Naive thymus-derived CD4-positive, alpha-beta T cell (primary cell): ENCODE data around the gene SNRPD3. TPM values are rescaled to one million over a fixed set of nuclear protein-coding genes. Genes with fewer than 3 reads are reported as not detected.
"Not testable (repeated sequence)": the region's sequence is repeated elsewhere in the genome, so short reads cannot be mapped to it uniquely, and the experiment has no call there.

Experiments used
- ATAC-seq: fragments of 150-1000 bp; cut with Tn5 transposase; 2 replicates; pipeline ENCODE4 v1.10.0; 2021; ENCODE audit warnings: mild to moderate bottlenecking, moderate library complexity
- CTCF ChIA-PET: fragments of 350-600 bp; sonication (Branson Sonifier 250); formaldehyde crosslinking; loops from one replicate; lab custom pipeline; 2021; ENCODE audit warnings: antibody characterized with exemption; lab: Charles Lee
- POLR2A ChIA-PET: fragments of 350-600 bp; sonication (Branson Sonifier 250); formaldehyde crosslinking; loops from one replicate; lab custom pipeline; 2021; ENCODE audit warnings: antibody characterized with exemption, inconsistent platforms; lab: Charles Lee
- DNase-seq, 9 donors: peaks; one replicate each; pipeline versions ENCODE4 v3.0.0 to v3.0.0-alpha.2; 2020 to 2022; ENCODE audit warnings: mixed read lengths in 1 of 9
- H3K27ac ChIP-seq: one replicate; pipeline ENCODE4 v1.7.0; 2013; ENCODE audit warnings: mild to moderate bottlenecking, low read depth, low read length, moderate library complexity
- H3K27me3 ChIP-seq, 2 donors: one replicate each; pipeline ENCODE4 v1.7.0; 2013; ENCODE audit warnings: low read length in 2 of 2, mild to moderate bottlenecking in 2 of 2, moderate library complexity in 2 of 2; ENCODE audit not compliant: control insufficient read depth in 2 of 2, insufficient read depth in 2 of 2
- H3K36me3 ChIP-seq, 3 experiments: 1 replicate in 2 of 3; 2 replicates in 1 of 3; pipeline ENCODE4 v1.7.0; 2013; ENCODE audit warnings: low read length in 3 of 3, mild to moderate bottlenecking in 3 of 3, moderate library complexity in 1 of 3; ENCODE audit not compliant: insufficient read depth in 3 of 3, control insufficient read depth in 2 of 3
- H3K4me1 ChIP-seq, 2 donors: one replicate each; pipeline ENCODE4 v1.7.0; 2013; ENCODE audit warnings: low read length in 2 of 2, mild to moderate bottlenecking in 2 of 2, moderate library complexity in 1 of 2; ENCODE audit not compliant: control insufficient read depth in 2 of 2, insufficient read depth in 2 of 2
- H3K4me3 ChIP-seq: 2 replicates; pipeline ENCODE4 v1.7.0; 2013; ENCODE audit warnings: mild to moderate bottlenecking, low read length
- H3K9me3 ChIP-seq, 3 experiments: 1 replicate in 2 of 3; 2 replicates in 1 of 3; pipeline ENCODE4 v1.7.0; 2013; ENCODE audit warnings: low read length in 3 of 3; ENCODE audit not compliant: control insufficient read depth in 2 of 3
- H3K27ac Mint-ChIP-seq, 9 donors: one replicate each; pipeline ENCODE4 v1.8.0; 2020 to 2022; ENCODE audit warnings: mixed read lengths in 9 of 9, mild to moderate bottlenecking in 8 of 9, moderate library complexity in 5 of 9, inconsistent platforms in 2 of 9
- H3K27me3 Mint-ChIP-seq, 5 donors: one replicate each; pipeline ENCODE4 v1.8.0; 2021 to 2022; ENCODE audit warnings: mixed read lengths in 5 of 5, mild to moderate bottlenecking in 1 of 5
- H3K36me3 Mint-ChIP-seq, 5 donors: one replicate each; pipeline ENCODE4 v1.8.0; 2020 to 2022; ENCODE audit warnings: mixed read lengths in 5 of 5, mild to moderate bottlenecking in 3 of 5, inconsistent platforms in 1 of 5
- H3K4me1 Mint-ChIP-seq, 7 donors: one replicate each; pipeline ENCODE4 v1.8.0; 2020 to 2022; ENCODE audit warnings: mixed read lengths in 7 of 7, mild to moderate bottlenecking in 3 of 7, inconsistent platforms in 1 of 7
- H3K4me3 Mint-ChIP-seq, 10 donors: one replicate each; pipeline ENCODE4 v1.8.0; 2020 to 2022; ENCODE audit warnings: mild to moderate bottlenecking in 10 of 10, mixed read lengths in 10 of 10, moderate library complexity in 6 of 10, inconsistent platforms in 2 of 10
- H3K9me3 Mint-ChIP-seq, 11 donors: one replicate each; pipeline ENCODE4 v1.8.0; 2020 to 2022; ENCODE audit warnings: mixed read lengths in 11 of 11, mild to moderate bottlenecking in 4 of 11, inconsistent platforms in 1 of 11, moderate library complexity in 1 of 11
- intact Hi-C, 2 donors: fragments of 100-400 bp; cut with micrococcal nuclease; formaldehyde crosslinking; loops; one replicate each; pipeline ENCODE4 v1.15.1; 2023
- polyA plus RNA-seq, 2 donors: library from polyadenylated mRNA; unstranded; fragments of 300-500 nt; fragmentation: Illumina TruSeq; gene quantifications; one replicate each; pipeline ENCODE4 v1.2.3, GENCODE V29; 2021
- total RNA-seq, 6 experiments: library from RNA in 5 of 6; stranded (reverse) in 5 of 6; gene quantifications; 1 replicate in 5 of 6; 2 replicates in 1 of 6; pipeline ENCODE4 v1.2.3 and lab custom pipeline; 2021 to 2026

The SNRPD3 gene
- total and polyA plus RNA-seq, 7 experiments from 2014 or later: 47.5 to 95.1 (median 83.8) TPM

DNA sequence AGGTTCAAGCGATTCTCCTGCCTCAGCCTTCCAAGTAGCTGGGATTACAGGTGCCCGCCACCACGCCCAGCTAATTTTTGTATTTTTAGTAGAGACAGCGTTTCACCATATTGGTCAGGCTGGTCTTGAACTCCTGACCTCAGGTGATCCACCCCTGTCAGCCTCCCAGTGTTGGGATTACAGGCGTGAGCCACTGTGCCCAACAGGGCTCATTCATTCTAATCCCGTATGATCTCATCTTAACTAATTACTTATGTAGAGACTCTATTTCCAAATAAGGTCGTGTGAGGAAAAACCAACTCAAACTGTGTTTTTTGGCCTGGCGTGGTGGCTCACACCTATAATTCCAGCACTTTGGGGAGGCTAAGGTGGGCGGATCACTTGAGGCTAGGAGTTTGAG, 41.3 kb downstream of the SNRPD3 start:
- H3K27ac Mint-ChIP-seq, H3K36me3 Mint-ChIP-seq, H3K4me3 ChIP-seq, H3K27me3 ChIP-seq, H3K9me3 ChIP-seq, intact Hi-C loops, ATAC-seq, CTCF ChIA-PET, DNase-seq, H3K27ac ChIP-seq, H3K9me3 Mint-ChIP-seq, H3K4me1 ChIP-seq, H3K4me3 Mint-ChIP-seq, H3K27me3 Mint-ChIP-seq, H3K36me3 ChIP-seq: not testable (repeated sequence)
- peaks cover 0 to 23% (median 8%) of the 10 kb centered on the region in 7 donors for H3K4me1 Mint-ChIP-seq
- POLR2A ChIA-PET: interaction anchor here (0.7 kb wide), 1 partner anchor 13 kb away, joined by 3 read pairs; no protein-coding TSS in a partner anchor

DNA sequence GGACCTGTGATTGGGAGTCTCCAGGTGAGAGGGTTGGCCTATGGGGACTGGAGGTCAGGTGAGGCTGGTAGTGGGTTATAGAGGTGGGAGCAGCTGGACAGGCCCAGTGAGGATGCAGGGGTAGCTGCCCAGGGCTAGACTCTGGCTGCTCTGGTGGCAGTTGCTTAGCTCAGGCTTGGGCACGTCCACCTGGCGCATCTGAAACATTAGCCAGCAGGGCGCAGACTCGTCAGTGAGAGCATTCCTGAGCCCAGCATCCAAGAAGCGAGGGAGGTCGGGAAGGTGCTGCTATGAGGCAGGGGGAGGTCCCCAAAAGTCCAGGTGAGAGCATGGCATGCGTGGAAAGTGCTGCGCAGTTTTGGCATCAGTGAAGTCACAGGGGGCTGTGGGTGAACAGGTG, 43.7 kb downstream of the SNRPD3 start:
- Mint-ChIP-seq H3K4me3 (no peak overlapping the region), H3K27ac (peak overlapping the region in 5 of 9 donors; percentile 7 to 74 (median 52)), H3K4me1 (peaks cover 14 to 37% (median 19%) of the 10 kb centered on the region in 7 donors), H3K36me3 (no peaks in the 10 kb centered on the region), H3K27me3 (no peaks in the 10 kb centered on the region), H3K9me3 (no peaks in the 10 kb centered on the region)
- ChIA-PET POLR2A (no interaction called here), CTCF (no interaction called here)
- no peak for DNase-seq
- ATAC-seq: no peak
- Histone ChIP-seq H3K4me1 (peaks cover 0 to 8% of the 10 kb centered on the region in 2 donors), H3K4me3 (no peak overlapping the region), H3K27me3 (no peaks in the 10 kb centered on the region), H3K36me3 (no peaks in the 10 kb centered on the region), H3K9me3 (no peaks in the 10 kb centered on the region), H3K27ac (no peak overlapping the region)
- intact Hi-C loops: no loop called here

DNA sequence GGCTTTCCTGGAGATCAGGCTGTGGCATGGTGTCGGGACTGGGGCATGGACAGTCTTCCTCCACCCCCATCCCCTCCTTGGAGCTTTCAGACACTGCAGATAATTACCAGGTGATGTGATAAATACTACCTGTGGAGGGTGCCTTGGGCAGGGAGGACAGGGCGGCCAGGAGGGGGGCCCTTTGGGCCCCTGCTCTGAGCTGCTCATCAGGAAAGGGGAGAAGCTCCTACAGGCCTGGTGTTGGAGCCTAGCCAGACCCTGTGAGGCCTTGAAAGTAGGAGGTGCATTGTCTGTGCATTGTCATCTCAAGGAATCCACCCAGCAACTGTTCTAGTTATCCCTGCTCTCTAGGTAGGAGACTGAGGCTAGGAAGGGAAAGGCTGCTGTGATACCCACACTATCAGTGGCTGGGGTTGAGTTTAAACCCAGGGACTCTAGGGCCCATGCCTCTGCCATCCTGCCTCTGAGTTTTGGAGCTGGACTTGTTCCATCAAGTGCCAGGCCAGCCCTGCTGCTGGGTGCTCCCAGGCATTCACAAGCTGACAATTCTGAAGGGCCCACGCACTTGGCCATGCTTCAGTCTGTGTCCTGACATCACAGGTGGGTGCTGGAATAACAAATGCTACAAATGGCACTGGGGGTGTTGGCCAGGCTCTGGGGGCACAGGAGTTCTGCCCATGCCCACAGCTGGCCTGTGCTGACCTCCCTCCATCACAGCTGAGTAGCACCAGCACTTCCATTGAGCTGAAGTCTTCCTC, 44.3 kb downstream of the SNRPD3 start:
- H3K27me3 ChIP-seq, H3K36me3 Mint-ChIP-seq, ATAC-seq, POLR2A ChIA-PET, H3K4me1 ChIP-seq, H3K9me3 Mint-ChIP-seq, H3K4me3 Mint-ChIP-seq, H3K4me3 ChIP-seq, CTCF ChIA-PET, H3K27ac ChIP-seq, H3K36me3 ChIP-seq, H3K9me3 ChIP-seq, DNase-seq, H3K27me3 Mint-ChIP-seq: not testable (repeated sequence)
- Mint-ChIP-seq H3K27ac (peak overlapping the region in 2 of 9 donors; percentile 52 to 74), H3K4me1 (peaks cover 14 to 37% (median 19%) of the 10 kb centered on the region in 7 donors)
- intact Hi-C loops: loop anchor here (10.0 kb wide), 3 partner anchors 45 to 925 kb away; partner anchors contain the start of genes GUCD1 (in 1 of the 2) and SNRPD3 (in 1 of the 2)

DNA sequence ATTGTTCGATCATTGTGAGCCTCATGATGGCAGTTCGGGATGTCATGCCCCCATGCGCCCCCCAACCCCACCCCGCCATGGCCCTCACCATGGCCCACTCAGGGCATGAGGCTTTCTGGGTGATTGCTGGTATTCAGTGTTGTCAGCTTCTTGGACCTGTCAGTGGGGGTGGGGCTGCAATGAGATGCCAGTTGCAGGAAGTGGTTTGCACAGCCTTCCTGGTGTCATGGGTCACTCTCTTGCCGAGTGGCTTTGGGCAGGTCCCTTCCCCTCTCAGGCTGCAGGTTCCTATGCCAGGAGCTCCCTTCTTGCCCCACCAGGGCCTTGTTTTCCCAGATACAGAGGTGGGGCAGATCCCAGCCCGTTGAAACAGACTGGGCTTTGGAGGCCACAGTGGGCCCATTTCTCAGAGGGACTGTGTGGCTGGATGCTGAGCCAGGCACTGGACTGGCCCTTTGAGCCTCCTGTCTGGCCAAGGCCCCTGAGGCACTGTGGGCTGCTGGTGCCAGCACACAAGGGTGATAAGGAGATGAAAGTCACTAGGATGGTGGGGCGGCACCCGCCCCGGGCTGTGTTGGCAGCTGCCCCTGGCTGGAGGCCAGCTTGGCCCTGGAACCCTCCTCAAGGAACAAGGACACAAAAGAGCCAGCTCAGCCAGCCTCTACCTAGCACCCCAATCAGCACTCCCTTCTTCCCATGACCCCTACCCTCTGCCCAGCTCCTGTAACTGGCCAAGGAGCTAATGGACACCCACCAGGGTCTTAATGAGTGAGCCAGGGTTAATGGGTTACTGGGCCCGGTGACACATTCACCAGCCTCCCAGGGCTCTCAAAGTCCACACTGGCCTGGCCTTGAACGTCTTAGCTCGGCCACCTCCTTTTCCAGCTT, 45.7 kb downstream of the SNRPD3 start:
- Histone ChIP-seq H3K4me1 (peaks cover 0 to 8% of the 10 kb centered on the region in 2 donors), H3K9me3 (no peaks in the 10 kb centered on the region), H3K36me3 (no peaks in the 10 kb centered on the region), H3K4me3 (no peak overlapping the region), H3K27ac (no peak overlapping the region), H3K27me3 (no peaks in the 10 kb centered on the region)
- intact Hi-C loops: loop anchor here (10.0 kb wide), 3 partner anchors 47 to 927 kb away; partner anchors contain the start of genes GUCD1 (in 1 of the 2) and SNRPD3 (in 1 of the 2)
- ATAC-seq: peak; percentile 60
- H3K36me3 Mint-ChIP-seq: no peaks in the 10 kb centered on the region
- peaks cover 14 to 40% (median 19%) of the 10 kb centered on the region in 7 donors for H3K4me1 Mint-ChIP-seq
- H3K9me3 Mint-ChIP-seq: no peaks in the 10 kb centered on the region
- CTCF ChIA-PET: no interaction called here
- peak overlapping the region in 2 of 10 donors; percentile 28 to 58 for H3K4me3 Mint-ChIP-seq
- H3K27me3 Mint-ChIP-seq: no peaks in the 10 kb centered on the region
- peak overlapping the region in 2 of 9 donors; percentile 38 to 67 for H3K27ac Mint-ChIP-seq
- DNase-seq: no peak
- POLR2A ChIA-PET: interaction anchor here (0.6 kb wide), 1 partner anchor 925 kb away, joined by 3 read pairs; no protein-coding TSS in a partner anchor

- H3K27me3 ChIP-seq, H3K4me1 ChIP-seq, H3K36me3 ChIP-seq, ATAC-seq, H3K36me3 Mint-ChIP-seq, H3K9me3 ChIP-seq, H3K9me3 Mint-ChIP-seq, CTCF ChIA-PET, DNase-seq, H3K4me3 ChIP-seq, H3K27me3 Mint-ChIP-seq, H3K27ac ChIP-seq: not testable (repeated sequence)
- intact Hi-C loops: loop anchor here (10.0 kb wide), 3 partner anchors 47 to 927 kb away; partner anchors contain the start of genes GUCD1 (in 1 of the 2) and SNRPD3 (in 1 of the 2)
- POLR2A ChIA-PET: interaction anchor here (0.6 kb wide), 1 partner anchor 35 kb away, joined by 5 read pairs; no protein-coding TSS in a partner anchor
- Mint-ChIP-seq H3K27ac (peak overlapping the region in 2 of 9 donors; percentile 43 to 49), H3K4me1 (peaks cover 14 to 42% (median 19%) of the 10 kb centered on the region in 7 donors), H3K4me3 (peak overlapping the region in 2 of 10 donors; percentile 25 to 38)
These were observed 46.4 kb downstream of the SNRPD3 start for GRCh38 chr22:24602105-24602749.
